HG03439 (cell line): ENCODE measurements around the gene IRAK3.

Experiments used
- ATAC-seq: cut with Tn5 transposase; IDR thresholded peaks from one replicate; pipeline ENCODE4 v1.9.1; 2021; ENCODE audit warnings: mild to moderate bottlenecking, moderate library complexity; ENCODE audit not compliant: unreplicated experiment

IRAK3 gene, protein sequence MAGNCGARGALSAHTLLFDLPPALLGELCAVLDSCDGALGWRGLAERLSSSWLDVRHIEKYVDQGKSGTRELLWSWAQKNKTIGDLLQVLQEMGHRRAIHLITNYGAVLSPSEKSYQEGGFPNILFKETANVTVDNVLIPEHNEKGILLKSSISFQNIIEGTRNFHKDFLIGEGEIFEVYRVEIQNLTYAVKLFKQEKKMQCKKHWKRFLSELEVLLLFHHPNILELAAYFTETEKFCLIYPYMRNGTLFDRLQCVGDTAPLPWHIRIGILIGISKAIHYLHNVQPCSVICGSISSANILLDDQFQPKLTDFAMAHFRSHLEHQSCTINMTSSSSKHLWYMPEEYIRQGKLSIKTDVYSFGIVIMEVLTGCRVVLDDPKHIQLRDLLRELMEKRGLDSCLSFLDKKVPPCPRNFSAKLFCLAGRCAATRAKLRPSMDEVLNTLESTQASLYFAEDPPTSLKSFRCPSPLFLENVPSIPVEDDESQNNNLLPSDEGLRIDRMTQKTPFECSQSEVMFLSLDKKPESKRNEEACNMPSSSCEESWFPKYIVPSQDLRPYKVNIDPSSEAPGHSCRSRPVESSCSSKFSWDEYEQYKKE

DNA sequence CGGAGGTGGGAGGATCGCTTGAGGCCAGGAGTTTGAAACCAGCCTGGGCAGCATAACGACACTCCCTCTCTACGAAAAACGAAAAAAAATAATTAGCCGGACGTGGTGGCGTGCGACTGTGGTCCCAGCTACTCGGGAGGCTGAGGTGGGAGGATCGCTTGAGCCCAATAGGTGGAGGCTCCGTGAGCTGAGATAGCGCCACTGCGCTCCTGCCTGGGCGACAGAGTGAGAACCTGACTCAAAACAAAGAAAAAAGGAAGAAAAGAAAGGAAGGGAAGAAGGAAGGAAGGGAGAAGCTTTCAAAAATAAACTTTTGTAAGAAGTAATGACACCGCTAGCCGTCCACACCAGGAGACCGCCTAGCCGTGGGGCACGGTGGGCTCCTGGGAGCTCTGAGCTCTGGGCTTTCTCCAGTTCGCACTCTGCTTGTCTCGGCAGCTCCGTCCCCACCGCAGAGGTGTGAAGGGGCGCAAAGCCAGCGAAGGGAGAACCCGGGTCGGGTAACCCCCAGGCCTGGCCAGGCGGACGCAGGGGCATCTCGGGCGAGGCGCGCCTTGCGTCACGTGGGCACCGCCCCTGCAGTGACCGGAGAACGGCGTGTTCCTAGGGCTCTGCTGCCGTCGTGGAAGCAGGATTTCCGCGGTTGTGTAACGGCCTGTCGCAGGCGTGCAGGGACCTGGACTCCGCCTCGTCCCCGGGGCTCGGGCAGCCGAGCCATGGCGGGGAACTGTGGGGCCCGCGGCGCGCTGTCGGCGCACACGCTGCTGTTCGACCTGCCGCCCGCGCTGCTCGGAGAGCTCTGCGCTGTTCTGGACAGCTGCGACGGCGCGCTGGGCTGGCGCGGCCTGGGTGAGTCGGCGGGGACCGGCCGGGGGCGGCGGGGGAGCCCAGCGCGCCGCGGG lies at the start of gene IRAK3:
IRAK3 (plus strand) TSS at position 631 of the 902 bp plus-strand sequence; CDS start at position 717, 86 bp downstream.
- ATAC-seq = no peak

DNA sequence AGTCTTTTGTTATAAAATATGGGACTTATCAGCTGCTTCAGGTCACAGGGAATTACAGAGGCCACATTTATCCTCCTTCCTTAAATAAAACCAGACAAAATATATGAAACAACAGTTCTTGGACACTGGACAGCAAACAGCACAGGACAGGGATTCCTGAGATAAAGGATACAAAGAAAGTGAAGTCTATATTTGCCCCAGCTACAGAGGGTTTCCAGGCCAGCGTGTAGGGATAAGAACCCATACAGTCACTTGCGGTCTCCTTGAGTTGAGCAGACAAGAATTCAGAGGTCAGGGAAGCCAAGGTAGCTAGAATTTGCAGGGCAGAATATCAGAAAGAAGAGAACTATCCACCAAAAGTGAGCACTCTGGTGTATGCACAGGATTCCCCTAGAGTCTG lies 49.7 kb upstream of the IRAK3 start:
- no peak for ATAC-seq

- no peak for ATAC-seq
Measured at GRCh38 chr12:66140731-66141130, 48.3 kb upstream of the IRAK3 start.

GRCh38 chr12:66141299-66141698 lies 47.7 kb upstream of the IRAK3 start:
- no peak for ATAC-seq

- ATAC-seq = no peak
Measured at GRCh38 chr12:66142826-66143225, 46.2 kb upstream of the IRAK3 start.

- no peak for ATAC-seq
Measured at GRCh38 chr12:66143868-66144267, 45.1 kb upstream of the IRAK3 start.

DNA sequence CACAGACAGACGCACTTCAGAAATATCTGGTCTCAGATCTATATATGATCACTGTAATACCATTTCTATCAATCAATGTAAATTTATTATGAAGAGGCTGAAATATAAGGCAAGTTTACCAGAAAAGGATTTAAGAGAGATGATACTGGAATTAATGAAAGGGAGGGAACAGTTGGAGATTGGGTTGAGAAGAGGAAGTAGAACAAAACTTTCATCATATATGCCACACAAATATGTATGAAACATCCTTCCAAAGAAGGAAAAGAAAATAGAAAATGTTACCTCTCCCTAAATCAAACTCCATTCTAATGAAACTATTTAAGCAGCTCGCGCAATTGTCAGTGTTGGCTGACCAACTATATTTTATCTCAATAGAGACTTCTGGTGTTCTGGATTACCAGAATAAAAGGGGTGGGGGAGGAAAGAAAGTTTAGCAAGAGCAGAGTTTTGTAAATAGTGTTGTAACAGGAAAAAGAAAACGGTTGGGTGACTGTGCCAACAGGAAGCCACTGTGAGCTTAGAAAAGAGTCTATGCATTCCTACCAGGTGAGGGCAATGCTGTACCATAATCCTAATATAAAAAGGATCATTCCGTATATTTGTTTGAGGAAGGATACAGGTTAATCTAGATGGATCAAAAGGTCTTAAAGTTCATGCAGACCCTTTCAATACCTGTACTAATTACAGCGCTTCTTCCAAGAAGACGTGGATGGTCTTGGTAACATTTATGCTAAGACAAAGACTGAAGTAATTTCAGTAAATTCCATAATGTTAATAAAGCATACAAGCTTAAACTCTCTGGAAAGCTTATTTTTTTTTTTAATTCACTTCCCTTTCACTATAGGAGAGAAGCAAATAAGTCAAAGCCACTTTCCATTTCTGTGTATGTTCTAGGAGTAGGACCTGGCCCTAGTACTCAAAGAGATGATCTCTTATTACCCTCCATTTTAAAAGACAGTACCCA lies 43.9 kb upstream of the IRAK3 start:
- no peak for ATAC-seq

GRCh38 chr12:66149702-66150398 lies 39.2 kb upstream of the IRAK3 start:
- no peak for ATAC-seq

- no peak for ATAC-seq
Measured at GRCh38 chr12:66152732-66153131, 36.3 kb upstream of the IRAK3 start.

DNA sequence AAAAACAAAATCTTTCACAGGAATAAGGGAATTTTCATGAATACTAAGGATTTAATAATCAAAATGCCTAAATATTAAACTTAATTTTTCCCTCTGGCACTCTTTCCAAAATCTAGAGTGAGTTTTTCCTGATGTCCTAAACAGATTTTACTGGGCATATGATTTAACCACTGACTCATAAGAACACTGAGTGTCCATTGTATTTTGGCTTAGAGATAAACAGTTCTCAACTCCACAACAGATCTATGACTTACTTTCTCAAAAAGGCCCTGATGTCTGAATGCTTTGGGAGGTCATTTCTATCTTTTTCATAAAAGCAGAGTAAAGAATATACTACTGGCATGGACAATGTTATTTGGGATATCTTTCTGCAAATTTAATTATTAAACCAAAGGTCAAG lies 34.2 kb upstream of the IRAK3 start:
- ATAC-seq = no peak

- no peak for ATAC-seq
Measured at GRCh38 chr12:66156654-66157053, 32.4 kb upstream of the IRAK3 start.

DNA sequence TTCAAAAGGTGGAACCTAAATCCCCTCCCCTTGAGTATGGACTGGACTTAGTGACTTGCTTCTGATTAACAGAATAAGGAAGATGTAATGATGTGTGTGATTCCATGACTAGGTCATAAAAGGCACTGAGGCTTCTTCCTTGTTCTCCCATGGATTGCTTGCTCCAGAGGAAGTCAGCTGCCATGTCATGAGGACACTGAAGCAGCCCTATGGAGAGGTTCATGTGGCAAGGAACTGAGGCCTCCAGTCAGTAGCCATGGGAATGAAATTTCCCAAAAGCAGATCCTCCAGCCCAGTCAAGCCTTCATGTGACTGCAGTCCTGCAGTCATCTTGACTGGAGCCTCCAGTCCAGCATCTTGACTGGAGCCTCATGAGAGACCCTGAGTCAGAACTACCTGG lies 29.9 kb upstream of the IRAK3 start:
- ATAC-seq = no peak

GRCh38 chr12:66160704-66161103 lies 28.3 kb upstream of the IRAK3 start:
- no peak for ATAC-seq

DNA sequence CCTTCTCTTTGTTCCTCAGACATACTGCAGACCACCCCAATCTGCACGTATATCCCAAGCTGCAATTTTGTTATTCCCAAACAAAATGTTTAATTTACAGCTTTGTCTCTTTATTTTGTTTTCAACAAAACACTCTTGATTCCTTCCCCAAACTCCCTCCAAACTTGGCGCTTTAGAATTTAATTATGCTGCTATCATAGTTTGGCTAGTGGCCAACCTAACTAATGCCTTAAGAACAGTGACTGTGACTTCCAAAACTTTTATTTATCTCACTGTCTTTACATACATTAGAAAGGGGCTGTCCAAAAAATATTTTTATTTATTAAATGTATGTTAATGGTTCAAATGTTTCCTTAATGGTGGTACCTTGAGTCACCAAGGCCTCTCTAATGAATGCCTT lies 26.3 kb upstream of the IRAK3 start:
- ATAC-seq = no peak

GRCh38 chr12:66163289-66163688 lies 25.7 kb upstream of the IRAK3 start:
- ATAC-seq = no peak

GRCh38 chr12:66164349-66164821 lies 24.6 kb upstream of the IRAK3 start:
- ATAC-seq = no peak

DNA sequence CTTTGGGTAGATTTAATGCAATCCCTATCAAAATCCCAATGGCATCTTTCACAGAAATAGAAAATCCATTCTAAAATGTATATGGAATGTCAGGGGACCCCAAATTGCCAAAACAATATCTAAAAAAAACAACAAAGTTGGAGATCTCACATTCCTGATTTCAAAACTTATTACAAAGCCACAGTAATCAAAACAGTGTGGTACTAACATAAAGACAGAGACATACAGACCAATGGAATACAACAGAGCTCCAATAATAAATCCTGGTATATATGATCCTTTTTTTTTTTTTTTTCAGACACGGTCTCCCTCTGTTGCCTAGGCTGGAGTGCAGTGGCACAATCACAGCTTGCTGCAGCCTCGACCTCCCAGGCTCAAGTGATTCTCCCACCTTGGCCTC lies 23.9 kb upstream of the IRAK3 start:
- no peak for ATAC-seq

DNA sequence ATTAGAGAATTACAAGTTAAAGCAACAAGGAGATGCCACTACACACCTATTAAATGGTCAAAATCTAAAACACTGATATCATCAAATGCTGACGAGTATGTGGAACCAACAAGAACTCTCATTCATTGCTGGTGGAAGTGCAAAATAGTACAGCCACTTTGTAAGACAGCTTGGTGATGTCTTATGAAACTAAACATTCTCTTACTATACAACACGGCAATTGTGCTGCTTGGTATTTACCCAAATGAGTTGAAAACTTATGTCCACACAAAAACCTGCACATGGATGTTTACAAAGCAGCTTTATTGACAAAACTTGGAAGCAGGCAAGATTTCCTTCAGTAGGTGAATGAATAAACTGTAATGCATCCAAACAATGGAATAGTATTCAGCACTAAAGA lies 22.5 kb upstream of the IRAK3 start:
- ATAC-seq = no peak

- no peak for ATAC-seq
Measured at GRCh38 chr12:66168410-66168809, 20.6 kb upstream of the IRAK3 start.
